Measurements from ENCODE around the gene MFAP3L. TPM values are rescaled to one million over a fixed set of nuclear protein-coding genes. Genes with fewer than 3 reads are reported as not detected.

Gene MFAP3L
- total and polyA plus RNA-seq, 4 donors = 0.87 to 5.3 (median 2.4) TPM

GRCh38 chr4:169941141-169941540 lies 85.1 kb downstream of the MFAP3L start:
- WGBS, 2 donors = 82 to 94% methylated on average over 5 of the region's 5 CpGs
- H3K27ac ChIP-seq (ENCODE audit: low read depth in 1 of 2, low read length in 1 of 2) = no peak overlapping the region
- TF ChIP-seq CTCF (IDR thresholded peaks at IDR 0.05; ENCODE audit: control extremely low read depth, extremely low read depth) = no peak
- H3K4me1 ChIP-seq (ENCODE audit: control insufficient read depth in 5 of 5, insufficient read depth in 5 of 5, low read length in 5 of 5) = no peaks in the 10 kb centered on the region
- H3K4me3 ChIP-seq = no peak overlapping the region
- H3K36me3 ChIP-seq (ENCODE audit: control insufficient read depth in 4 of 4, insufficient read depth in 4 of 4, low read length in 4 of 4) = no peaks in the 10 kb centered on the region
- H3K9me3 ChIP-seq (ENCODE audit: control insufficient read depth in 4 of 4, insufficient read depth in 3 of 4, low read length in 3 of 4) = no peaks in the 10 kb centered on the region
- ATAC-seq (ENCODE audit: insufficient read depth, low FRiP score) = no peak
- no peak overlapping the region for H3K9ac ChIP-seq (ENCODE audit: insufficient read depth in 1 of 2, low read length in 2 of 2)
- no peak for DNase-seq
- H3K27me3 ChIP-seq (ENCODE audit: control insufficient read depth in 3 of 3, insufficient read depth in 3 of 3, low read length in 2 of 3) = no peaks in the 10 kb centered on the region

GRCh38 chr4:169940460-169940859 lies 85.7 kb downstream of the MFAP3L start:
- 81 to 86% methylated on average over 8 of the region's 8 CpGs for WGBS, 2 donors
- no peaks in the 10 kb centered on the region for H3K27me3 ChIP-seq (ENCODE audit: control insufficient read depth in 3 of 3, insufficient read depth in 3 of 3, low read length in 2 of 3)
- TF ChIP-seq CTCF (IDR thresholded peaks at IDR 0.05; ENCODE audit: control extremely low read depth, extremely low read depth) = no peak
- H3K27ac ChIP-seq (ENCODE audit: low read depth in 1 of 2, low read length in 1 of 2) = no peak overlapping the region
- no peaks in the 10 kb centered on the region for H3K36me3 ChIP-seq (ENCODE audit: control insufficient read depth in 4 of 4, insufficient read depth in 4 of 4, low read length in 4 of 4)
- H3K9ac ChIP-seq (ENCODE audit: insufficient read depth in 1 of 2, low read length in 2 of 2) = no peak overlapping the region
- no peaks in the 10 kb centered on the region for H3K9me3 ChIP-seq (ENCODE audit: control insufficient read depth in 4 of 4, insufficient read depth in 3 of 4, low read length in 3 of 4)
- ATAC-seq (ENCODE audit: insufficient read depth, low FRiP score) (no peak), DNase-seq (no peak)
- no peak overlapping the region for H3K4me3 ChIP-seq
- no peaks in the 10 kb centered on the region for H3K4me1 ChIP-seq (ENCODE audit: control insufficient read depth in 5 of 5, insufficient read depth in 5 of 5, low read length in 5 of 5)

Other genes starting within 250 kb of the MFAP3L start
- gene AADAT, start 63.6 kb upstream of the MFAP3L start, total RNA-seq = 10 to 100 TPM in 1 of 2 donors, 1 to 10 TPM in 1; 7.1 to 14.0 TPM
- gene AADAT, start 63.6 kb upstream of the MFAP3L start, polyA plus RNA-seq = 1 to 10 TPM; 2.2 to 6.5 TPM

Data from lung (tissue), 12 donors.